HG03108 (cell line): ENCODE measurements around the gene PCP4L1.

ENCODE experiments used
- ATAC-seq: cut with Tn5 transposase; IDR thresholded peaks from one replicate; pipeline ENCODE4 v1.9.1; 2021; ENCODE audit warnings: moderate library complexity; ENCODE audit not compliant: unreplicated experiment

Gene PCP4L1

DNA sequence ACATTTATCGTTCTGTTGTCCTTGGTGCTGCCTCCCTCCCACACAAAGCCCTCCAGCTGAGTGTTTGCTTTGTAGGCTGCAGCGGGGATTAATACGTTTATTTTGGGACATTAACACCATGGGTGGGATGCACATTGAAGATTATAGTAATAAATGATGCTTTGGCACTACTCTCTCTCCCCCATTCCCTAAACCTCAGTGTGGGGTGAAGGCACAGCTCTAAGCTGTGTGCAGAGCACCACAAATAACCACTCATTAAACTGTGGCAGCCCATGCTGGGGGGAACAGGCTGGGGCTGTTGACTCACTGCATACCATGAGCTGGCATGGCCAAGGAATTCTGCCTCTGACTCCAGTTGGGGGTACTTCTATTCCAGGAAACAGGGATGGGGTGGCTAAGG is 7.7 kb downstream of the PCP4L1 start:
- no peak for ATAC-seq

DNA sequence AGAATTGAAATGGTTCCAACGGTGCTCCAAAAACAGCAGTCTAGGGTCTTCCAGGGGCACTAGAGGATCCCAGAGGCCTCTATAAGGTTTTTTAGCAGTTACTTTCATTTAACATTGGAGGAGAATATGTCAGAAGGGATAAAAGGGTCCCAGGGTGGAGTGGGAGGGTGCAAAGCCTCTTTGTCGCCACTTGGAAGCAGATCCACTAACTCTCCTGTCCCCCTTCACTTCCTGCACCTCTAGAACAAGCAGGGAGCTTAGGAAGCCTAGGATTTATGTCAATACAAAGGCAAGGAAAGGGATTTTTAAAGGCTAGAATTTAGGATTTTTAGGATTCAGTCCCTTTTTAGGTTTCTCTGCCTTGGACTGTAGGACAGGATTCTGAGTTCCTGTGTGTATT is 8.3 kb downstream of the PCP4L1 start:
- ATAC-seq: no peak

DNA sequence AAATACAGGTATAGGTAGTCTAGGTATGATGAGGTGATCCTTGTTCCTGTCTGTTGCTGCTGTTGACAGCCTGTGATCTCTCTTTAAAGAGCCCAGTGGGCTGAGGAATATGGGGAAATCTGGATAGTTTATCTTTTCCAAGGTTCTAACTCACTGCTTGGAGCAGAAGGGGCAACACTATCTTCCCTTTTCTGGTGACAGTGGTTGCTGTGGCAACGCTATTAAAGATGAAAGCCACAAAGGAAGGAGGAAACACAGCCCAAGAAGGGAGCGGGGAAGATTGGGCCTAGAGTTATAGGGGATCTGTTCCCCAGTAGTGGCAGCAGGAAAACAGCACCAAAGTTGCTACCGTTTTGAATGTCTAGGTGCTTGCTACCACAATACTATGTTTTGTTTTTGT is 8.8 kb downstream of the PCP4L1 start:
- no peak for ATAC-seq

DNA sequence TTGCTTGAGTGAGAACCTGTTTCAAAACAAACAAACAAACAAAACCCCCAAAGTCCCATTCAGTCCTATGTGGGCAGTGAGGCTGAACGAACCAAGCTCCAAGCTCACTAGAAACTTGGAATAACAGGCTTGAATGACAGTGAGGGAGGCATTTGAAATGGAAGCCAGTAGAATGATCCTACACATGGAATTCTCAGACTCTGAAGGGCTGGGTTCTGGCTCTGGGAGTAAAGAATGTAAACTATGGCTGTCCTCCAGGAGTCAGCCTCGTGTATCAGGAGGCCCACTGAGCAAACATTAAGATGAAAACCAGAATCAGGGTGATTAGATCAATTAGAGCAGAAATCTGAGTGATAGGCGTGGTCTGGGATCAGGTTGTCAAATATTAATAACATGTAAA is 14.9 kb downstream of the PCP4L1 start:
- no peak for ATAC-seq

DNA sequence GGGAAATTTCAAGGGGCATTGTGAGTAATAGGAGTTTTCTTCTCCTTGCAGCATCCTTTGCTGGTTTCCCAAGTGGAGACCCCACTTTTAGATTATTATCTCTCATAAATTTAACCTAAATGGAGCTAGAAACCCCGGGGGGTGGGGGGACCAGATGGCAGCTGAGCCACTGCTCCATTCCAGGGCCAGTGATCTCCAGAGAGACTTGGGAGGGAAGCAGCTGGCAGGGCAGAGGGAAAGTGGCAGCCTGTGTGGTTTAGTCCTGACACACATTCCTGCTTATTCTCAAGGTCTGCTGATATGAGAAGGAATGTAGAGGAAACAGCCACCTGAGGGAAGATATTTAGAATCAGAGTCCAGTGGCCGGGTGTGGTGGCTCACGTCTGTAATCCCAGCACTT is 16.3 kb downstream of the PCP4L1 start:
- ATAC-seq: no peak

DNA sequence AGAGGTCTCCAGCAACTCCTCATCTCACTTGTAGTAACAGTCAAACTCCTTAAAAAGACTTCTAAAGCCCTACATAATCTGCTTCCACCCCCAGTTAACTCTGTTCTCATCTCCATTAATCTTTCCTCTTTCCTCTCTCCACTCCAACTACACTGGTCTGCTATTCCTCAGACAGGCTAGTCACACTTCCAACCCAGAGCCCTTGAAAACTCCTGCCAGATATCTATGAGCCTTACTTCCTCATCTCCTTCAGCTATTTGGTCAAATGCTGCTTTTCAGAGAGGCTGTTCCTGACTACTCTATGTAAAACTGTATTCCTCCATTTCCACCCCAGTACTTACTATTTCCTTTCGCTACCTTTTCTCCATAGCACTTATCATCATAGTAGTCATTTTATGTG is 24.4 kb downstream of the PCP4L1 start:
- no peak for ATAC-seq

DNA sequence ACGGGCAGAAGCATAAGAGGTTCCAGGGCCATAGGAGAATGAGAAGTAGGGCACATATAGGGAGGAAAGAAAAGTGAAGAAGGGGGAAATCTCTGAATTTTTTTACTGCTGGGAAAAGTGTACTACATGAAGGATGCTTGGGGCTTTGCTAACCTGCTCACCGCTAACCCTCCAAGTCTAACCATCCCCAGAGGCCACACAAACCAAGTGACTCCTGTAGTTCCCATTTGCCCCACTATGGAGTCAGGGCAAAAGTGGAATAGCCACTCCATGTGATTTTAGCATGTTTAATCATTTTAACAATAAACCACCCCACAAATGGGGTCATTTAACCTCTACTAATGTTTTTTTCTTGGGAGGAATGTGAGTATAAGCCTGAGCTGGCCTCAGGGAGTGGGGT is 26.6 kb downstream of the PCP4L1 start:
- ATAC-seq: no peak

DNA sequence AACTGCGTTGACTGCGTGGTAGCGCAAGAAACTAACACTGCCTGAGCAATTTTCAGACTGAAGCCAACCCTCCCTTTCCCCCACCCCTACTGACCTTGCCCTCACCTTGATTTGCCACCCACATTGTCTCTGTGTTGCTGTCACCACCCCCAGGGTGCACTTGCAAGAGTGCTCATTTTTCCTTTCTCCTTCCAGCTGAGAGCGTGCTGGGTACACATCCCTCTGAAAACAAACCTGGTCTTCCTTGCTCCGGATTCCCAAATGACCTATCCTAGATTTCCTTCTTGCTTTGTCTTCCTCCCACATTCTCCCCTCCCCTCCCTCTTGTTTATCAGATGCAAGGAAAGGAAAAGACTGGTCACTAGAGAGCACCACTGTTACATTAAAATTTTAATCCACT is 27.0 kb downstream of the PCP4L1 start:
- no peak for ATAC-seq

DNA sequence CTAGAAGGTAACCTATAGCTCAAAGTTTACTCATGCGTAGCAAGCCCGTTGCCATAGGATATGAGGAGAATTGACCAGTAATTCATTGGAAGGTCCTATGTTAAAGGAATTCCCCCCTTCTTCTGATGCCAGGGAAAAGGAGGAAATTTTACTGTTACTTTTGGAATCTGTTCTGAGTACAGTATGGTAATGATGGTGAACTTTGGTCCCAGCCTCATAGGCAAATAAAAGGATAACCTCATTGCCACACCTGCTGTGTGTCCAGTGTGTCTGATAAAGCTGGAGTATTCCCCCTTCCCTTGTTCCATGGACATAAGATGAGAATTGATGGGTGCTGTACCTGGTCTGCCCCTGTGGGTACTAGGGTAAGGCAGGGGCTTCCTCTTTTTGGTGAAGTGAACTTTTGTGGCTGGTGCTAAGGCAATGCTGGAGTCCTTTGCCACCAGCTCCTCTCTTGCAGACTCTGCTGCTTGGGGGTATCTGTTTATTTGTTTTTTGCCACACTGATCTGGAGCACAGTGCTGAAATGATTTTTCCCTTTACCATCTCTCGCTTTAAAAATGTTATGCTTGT is 29.0 kb downstream of the PCP4L1 start:
- no peak for ATAC-seq

DNA sequence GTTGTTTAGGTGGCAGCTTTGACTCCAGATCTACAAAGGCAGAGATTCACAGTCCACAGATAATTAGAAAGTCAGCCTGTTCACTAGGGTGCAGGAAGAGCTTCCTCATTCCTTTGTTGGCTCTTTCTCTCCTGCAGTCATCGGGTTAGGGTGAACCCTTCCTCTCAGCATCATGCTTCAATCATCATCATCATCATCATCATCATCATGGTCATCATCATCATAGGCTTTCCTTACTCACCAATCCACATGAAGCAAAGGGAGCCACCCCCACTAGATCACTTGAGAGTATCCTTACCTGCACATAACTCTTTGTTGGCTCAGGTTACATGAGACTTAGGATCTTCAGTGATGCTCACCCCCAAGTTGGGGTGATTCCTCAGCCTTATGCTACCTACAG is 32.2 kb downstream of the PCP4L1 start:
- ATAC-seq: no peak

DNA sequence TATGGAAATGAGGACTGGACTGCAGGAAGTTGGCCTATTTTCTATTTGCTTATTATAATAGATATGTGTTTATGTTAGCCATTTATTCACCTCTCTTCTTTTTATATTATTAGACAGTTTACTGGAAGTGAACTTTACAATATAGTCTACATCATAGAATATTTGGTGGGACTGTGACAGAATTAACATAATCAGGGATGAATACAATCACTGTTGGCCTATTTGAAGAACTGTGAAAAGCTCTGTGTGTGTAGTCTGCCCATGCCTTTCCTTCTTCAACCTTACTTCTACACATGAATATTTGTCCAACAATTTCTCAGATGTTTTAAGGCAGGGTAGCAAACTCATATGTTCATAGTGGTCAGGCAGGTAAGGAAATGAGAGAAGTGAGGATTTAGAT is 38.9 kb downstream of the PCP4L1 start:
- ATAC-seq: no peak

DNA sequence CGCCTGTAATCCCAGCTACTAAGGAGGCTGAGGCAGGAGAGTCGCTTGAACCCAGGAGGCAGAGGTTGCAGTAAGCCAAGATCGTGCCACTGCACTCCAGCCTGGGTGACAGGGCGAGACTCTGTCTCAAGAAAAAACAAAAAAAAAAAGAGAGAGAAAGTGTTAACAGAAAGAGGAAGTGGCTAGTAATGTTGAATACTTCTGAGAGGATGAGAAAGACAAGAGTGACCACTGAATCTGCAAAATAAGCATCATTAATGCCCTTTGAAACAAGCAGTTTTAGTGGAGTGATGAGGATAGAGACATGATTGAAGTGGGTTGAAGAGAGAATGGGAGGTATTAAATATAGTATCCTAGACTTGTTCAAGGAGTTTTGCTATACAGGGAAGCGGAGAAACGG is 39.6 kb downstream of the PCP4L1 start:
- ATAC-seq: no peak

DNA sequence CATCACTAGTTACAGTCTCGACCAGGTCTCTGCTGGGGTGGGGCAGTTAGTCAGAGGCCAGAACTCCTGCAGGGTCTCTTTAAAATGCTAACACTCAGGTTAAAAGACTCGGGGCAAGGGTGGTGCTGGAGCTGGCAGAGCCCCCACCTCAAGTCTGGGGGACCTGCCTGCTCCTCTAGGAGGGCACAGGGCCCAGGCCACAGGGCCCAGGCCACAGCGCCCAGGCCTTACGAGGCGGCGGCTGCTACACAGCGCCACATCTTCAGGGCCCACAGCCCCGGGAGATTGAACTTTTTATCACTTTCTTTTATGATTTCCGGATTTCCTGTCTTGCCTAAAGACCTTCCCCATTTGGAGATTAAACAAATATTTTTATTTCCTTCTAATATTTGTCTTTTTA is 40.8 kb downstream of the PCP4L1 start:
- no peak for ATAC-seq

DNA sequence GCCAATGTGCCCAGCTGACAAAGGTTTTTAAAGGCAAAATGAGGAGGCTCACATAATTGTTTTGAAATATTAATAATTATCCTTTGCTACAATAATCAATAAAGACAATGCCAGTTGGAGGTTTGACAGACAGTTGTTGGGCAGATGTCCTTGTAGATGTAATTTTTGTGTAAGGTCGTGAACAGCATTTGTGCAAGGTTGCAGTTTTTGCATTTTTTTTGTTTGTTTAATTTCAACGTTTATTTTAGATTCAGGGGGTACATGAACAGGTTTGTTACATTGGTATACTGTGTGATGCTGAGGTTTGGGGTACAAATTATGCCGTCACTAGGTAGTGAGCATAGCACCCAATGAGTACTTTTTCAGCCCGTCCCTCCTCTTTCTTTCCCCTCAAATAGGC is 41.9 kb downstream of the PCP4L1 start:
- no peak for ATAC-seq

DNA sequence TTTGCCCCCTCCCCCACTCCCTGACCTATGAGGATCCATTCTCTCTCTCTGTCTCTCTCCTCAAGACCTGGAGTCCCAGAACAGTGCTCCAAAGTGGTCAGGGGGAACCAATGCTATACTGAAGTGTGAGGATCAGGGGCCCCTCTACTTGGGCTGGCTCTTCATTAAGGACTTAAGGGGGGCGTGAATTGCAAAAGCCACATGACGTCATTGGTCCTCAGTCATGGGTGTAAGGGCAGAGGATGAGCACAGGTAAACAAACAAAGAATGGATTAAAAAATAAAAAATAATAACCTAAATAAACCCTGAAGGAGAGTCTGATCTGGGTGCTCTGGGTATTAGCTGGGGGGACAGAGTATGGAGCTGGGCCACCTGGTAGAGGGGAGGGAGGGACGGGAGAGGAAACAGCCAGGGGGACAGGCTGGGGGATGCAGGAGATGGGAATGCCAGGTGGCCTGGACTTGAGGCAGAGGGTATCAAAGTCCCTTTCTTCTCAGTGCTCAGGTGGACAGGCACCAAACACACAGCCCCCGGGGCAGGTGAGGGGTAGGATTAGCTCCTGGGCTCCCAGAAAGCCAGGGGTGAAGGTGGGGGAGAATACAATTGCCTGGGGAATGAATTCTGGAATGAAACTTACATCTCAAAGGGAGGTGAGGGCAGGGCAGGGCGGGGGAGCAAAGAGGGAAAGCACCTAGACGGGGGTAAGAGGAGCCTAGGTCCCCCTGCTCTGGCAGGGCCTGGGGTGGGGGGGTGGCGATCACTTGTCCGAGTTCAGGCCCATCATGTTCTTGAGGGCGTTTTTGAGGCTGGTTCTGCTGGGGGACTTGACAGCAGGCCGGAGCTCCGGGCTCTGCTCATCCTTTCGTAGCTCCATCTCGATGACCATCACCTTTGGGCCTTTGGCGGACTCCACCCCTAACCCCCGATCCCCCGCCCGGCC is 46.7 kb downstream of the PCP4L1 start:
- ATAC-seq: no peak

DNA sequence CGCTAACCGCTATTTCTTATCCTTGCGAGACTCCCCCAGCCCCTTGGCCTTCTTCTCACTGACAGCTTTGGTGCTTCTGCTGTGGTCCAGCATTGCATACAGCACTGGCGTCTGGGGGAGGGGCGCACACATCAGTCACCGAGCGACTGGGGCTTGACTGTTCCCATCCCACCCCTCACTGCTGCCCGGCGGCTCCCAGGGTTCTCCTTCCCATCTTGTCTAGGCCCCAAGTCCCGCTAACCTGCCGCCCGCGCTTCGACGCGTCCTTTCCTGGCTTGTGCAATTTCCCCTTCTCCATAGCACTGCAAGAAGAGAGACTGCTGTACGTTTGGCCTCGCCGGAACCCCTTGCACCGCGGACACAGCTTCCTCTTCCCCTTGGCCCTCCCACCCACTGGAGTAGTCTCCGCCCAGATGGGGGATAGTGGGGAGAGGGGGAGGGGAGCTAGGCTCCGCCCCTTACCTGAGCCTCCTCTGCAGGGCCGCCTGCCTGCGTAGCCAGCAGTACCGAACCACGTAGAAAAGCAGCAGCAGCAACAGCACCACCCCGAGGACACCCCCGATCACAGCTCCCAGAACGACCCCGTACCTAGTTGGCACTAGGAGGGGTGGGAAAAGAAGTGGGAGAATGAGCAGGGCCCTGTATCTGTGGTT is 47.4 kb downstream of the PCP4L1 start:
- ATAC-seq: peak; percentile 65

DNA sequence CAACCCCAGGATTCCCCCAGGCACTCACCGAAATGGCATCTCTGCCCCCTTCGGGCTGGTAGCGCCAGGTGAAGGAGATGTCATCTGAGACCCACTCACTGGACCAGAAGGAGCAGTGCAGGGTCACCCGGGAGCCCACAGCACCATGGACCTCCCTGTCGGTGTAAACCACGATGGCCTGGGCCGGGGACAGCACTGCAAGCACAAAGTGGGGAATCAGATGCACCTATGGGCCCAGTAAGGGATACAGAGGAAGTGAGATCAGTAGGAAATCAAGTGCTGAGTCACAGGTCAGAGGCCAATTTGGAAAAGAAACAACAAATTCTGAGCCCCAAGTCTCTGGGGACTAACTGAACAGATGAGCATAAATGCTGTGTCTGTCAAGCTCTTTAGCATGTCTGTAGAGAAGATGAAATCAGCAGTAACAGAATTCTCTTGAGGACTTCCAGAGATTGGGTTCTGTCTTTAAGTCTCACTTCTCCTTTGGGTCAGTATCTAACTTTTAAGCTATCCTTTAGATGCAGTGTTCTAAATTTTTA is 48.8 kb downstream of the PCP4L1 start:
- no peak for ATAC-seq

DNA sequence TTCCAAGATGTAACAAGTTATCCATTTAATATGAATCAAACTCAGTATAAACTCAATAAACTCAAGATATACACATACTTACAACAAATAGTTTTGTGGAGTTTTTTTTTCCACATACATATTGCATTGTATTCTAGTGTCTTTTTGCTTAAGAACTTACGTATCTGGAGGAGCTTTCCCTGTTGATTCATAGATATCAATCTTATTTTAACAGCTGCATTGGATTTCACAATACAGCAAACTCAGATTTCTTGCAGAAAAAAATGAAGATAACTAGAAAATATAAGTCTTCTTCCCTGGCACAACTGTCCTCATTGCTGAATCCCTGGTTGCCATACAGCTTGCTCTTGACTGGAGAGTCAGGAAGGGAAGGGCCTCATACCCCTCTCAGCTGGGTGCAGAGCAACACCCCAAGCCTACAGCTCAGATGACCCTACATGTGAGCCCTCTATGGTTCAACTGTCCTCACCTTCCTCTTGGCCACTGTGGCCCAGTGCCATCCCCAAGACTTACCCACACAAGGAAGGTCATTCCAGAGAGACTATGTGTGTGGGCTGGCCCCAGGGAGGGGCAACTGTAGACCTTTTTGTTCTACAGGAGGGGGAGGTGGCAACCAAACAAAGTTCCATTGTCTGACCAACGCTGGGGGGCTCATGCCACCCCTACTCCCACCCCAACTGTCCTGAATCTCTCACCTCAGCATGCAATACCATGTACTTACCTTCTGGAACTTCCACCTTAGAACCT is 49.5 kb downstream of the PCP4L1 start:
- no peak for ATAC-seq

DNA sequence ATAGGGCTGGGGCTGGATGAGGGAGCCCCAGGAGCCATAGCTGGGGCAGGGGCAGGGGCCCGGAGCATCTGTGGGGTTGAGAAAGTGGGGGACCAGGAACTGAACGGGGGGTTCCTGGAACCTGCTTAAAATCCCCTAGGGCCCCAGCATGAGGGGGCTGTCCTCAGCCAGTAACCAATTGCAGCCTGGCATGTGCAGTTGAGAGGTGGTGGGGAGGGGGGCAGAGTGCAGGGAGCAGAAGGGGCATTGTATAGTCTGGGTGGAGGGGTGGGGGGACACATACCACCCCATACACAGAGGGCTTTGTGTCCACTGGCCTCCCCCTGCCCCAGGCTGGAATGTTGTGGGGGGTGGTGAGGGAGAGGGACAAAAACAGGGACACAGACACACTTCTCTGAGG is 51.3 kb downstream of the PCP4L1 start, which contains the start of gene MPZ:
Gene MPZ, minus strand, starts transcription at position 101 of the 400 bp plus-strand sequence. Its CDS starts 63 bp downstream, at position 38.
- ATAC-seq: no peak

DNA sequence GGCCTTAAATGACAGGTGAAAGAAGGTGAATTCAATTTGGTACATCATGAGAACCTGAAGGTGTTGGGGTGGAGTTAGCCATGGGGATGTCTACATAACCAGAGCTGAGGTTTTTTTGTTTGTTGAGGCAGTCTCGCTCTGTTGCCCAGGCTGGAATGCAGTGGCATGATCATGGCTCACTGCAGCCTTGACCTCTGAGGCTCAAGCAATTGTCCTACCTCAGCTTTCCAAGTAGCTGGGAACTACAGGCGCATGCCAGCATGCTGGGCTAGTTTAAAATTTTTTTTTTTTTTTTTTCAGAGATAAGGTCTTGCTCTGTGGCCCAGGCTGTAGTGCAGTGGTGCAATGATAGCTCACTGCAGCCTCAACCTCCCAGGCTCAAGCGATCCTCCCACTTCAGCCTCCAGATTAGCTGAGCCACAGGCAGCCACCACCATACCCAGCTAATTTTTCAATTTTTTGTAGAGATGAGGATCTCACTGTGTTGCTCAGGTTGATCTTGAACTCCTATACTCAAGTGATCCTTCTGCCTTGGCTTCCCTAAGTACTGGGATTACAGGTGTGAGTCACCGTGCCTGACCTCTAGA is 53.1 kb downstream of the PCP4L1 start:
- ATAC-seq: no peak
